Mesenteric fat pad (tissue), 1 donor: ENCODE data around the gene MB21D2. TPM values are rescaled to one million over a fixed set of nuclear protein-coding genes. Genes with fewer than 3 reads are reported as not detected.

Source experiments
- DNase-seq: peaks from one replicate; pipeline ENCODE4 v3.0.0-alpha.2; 2020; ENCODE audit warnings: low spot score
- total RNA-seq: library from RNA; stranded (reverse); fragmentation: NEBNext Ultra II Directional; extraction: Animal tissue kit (Norgen Biotek cat#: 25700); gene quantifications from one replicate; pipeline ENCODE4 v1.2.1, GENCODE V29; 2021
- donor health status: DM: yes; HTN: yes; CAD: no.

Gene MB21D2
- total RNA-seq, 1 donor from 2014 or later, result 3.3 TPM

- no peak for DNase-seq
Measured at GRCh38 chr3:192835818-192836815, 81.5 kb downstream of the MB21D2 start.

GRCh38 chr3:192834428-192834827 is 83.2 kb downstream of the MB21D2 start:
- no peak for DNase-seq

GRCh38 chr3:192833177-192833890 is 84.3 kb downstream of the MB21D2 start:
- no peak for DNase-seq

GRCh38 chr3:192831801-192832347 is 85.8 kb downstream of the MB21D2 start:
- DNase-seq, result no peak

GRCh38 chr3:192831111-192831644 is 86.5 kb downstream of the MB21D2 start:
- DNase-seq, result no peak

- DNase-seq, result no peak
Measured at GRCh38 chr3:192830291-192831110, 87.2 kb downstream of the MB21D2 start.

DNA sequence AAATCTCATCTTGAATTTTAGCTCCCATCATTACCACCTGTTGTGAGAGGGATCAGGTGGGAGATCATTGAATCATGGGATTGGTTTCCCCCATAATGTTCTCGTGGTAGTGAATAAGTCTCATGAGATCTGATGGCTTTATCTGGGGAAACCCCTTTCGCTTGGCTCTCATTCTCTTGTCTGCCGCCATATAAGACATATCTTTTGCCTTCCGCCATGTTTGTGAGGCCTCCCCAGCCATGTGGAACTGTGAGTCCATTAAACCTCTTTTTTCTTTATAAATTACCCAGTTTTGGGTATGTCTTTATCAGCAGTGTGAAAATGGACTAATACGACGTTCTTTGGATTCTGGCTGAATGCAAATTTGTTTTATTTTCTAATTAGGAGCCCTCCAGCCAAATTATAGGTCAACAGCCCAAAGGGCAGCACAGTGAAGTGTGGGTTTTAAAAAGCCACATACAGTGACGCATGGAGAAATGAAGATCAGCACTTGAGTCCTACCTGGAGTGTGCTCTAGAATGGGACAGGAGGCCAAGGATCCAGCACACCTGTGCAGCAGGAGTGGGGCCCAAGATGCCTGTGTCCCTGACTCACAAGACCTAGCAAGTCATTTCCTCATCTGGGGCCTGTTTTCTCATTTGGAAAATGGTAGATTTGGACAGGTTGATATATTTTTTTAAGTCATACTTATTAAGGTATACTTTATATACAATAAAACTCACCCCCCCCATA is 89.6 kb downstream of the MB21D2 start:
- no peak for DNase-seq

DNA sequence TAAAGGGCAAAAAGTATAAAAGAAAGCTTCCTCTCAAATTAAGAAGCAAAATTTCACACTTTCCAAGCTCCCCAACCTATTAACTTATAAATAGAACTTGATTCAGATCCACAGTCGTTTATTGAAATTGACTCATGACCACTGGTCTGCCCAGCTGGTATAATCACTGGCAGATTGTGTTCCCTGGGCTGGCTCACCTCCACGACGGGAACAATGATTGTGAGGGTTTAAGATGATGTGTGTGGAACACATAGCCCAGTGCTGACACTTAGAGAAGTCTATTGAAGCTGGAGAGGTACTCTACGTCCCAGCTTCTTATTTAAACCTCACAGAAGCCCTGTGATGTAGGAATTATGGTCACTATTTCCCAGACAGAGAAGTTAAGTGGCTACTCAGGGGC is 90.4 kb downstream of the MB21D2 start:
- DNase-seq, result no peak

- DNase-seq, result no peak
Measured at GRCh38 chr3:192826214-192827006, 91.2 kb downstream of the MB21D2 start.

DNA sequence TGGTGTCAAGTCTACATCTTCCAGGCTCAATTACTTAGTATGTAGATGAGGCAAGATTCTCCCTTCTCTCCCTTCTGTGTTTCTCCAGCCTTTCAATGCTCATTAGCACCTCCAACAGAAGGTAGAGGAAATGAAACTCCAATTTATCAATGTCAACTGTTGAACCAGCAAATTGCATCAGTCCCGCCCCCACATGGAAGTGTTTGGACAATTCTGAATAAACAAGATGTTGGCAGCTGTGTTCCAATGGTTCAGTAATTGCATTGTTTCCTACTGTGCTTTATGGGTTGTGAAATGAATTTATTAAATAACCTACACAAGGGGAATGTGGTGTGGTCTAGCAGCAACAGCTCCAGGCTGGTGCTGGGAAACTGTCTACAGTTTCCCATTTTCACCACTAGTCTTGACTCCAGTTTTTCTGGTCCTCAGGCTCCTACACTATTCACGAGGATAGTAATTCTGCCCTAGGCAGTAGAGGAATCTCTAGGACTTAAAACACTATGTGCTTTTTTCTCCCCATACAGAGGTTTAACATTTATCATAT is 91.9 kb downstream of the MB21D2 start:
- DNase-seq, result no peak

DNA sequence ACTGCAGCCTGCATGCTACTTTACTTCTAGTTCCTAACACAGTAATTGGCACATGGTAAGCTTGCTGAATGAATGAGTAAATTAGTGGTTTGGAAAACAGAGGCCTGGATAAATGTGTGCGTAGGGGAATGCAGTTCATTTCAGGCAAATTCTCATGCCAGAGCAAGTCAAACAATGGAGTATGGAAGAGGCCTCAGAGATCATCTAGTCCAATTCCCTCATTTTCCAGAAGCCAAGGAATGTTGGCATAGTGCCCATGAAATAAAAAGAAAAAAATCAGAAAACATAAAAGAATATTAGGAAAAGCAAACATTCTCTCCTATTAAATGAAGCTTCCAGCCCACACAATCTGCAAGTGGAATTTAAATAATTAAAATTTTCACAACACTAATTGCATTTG is 92.4 kb downstream of the MB21D2 start:
- no peak for DNase-seq

DNA sequence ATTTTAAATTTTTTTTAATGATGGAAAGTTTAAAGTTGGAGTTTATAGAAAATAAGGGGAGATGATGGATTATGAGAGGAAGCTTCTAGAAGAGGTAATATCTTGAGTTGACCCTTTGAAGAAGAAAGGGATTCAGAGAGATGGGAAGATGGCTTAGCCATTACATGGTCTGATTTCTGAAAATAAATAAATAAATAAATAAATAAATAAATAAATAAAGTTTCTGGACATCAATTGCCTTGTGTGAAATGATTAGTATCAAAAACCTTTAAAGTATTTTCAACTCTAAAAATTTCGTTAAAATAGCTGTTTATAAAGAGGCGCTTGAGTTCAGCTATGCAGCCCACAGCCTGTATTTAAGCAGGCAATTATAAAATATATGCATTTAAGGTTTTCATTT is 93.3 kb downstream of the MB21D2 start:
- DNase-seq, result no peak

- no peak for DNase-seq
Measured at GRCh38 chr3:192821161-192821560, 96.5 kb downstream of the MB21D2 start.

GRCh38 chr3:192820161-192820560 is 97.5 kb downstream of the MB21D2 start:
- DNase-seq, result no peak

DNA sequence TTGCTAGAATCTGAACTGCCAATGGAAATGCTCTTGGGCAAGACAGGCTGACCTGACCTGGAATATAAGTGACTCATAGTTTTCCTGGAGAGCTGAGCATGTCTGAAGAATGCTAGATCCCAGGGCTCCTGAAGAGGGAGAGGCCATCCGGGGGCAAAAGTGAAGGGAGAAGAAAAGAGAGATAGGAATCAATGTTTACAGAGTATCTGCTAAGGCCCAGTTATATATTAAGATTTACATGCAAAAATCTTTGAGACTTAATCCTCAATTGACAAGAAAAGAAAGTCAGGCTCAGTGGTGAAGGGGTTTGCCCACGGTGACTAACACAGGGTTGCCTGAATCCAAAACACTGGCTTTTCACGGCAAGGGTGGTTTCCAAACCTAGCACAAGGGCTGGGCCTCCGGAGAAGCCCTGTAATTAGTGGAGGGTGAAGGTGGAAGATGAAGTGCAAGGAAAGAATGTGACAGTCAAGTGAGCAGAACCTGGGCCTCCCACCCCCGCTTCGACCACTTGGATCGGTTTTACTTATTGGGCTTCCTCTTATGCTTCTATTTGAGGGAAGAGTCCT is 98.6 kb downstream of the MB21D2 start:
- DNase-seq, result no peak

GRCh38 chr3:192818126-192818525 is 99.5 kb downstream of the MB21D2 start:
- no peak for DNase-seq

DNA sequence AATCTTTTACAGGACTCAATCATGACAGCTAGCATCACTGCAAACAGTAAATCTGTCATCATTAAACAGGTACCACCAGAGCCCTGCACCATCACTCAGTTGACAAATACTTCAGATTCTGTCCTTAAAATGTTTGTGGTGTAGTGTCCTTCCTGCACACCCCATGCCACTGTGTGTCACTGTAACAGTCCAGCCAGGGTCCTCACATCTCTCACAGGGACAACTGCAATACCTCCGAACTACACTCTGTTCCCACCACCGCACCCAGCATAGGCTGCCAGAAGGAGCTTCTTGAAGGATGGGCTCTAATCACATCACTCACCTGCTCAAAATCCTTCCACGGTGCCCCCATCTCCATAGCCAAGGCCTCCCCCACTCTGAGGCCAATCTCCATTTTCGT is 100.2 kb downstream of the MB21D2 start:
- DNase-seq, result no peak

DNA sequence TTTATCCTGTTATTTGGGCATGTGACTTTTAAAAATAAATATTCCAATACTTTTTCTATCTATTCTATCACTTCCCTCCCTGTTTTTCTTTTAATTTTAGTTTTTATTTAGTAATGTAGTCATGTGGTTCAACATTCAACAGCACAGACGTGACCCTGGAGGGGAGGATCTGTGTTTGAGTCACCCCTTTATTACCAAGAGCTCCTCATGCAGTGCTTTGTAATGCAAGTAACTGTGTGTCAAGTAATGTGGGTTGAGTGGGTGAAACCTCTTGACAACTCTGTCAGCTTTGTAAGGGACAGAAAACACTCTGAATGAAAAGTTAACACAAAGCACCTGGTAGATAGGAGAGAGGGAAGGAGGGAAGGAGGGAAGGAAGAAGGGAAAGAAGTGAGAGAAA is 100.6 kb downstream of the MB21D2 start:
- DNase-seq, result no peak

- no peak for DNase-seq
Measured at GRCh38 chr3:192816351-192816750, 101.3 kb downstream of the MB21D2 start.
